HK-2 (cell line): ENCODE measurements around the gene HYOU1.
"Not testable (repeated sequence)": the region's sequence is repeated elsewhere in the genome, so short reads cannot be mapped to it uniquely, and the experiment has no call there.

Experiments used
- DNase-seq: peaks from one replicate; pipeline ENCODE4 v3.0.0-alpha.2; 2018; ENCODE audit not compliant: unreplicated experiment

Gene HYOU1

GRCh38 chr11:119042927-119043326 is 14.1 kb downstream of the HYOU1 start:
- no peak for DNase-seq

GRCh38 chr11:119041821-119042514 is 15.0 kb downstream of the HYOU1 start:
- DNase-seq = no peak

GRCh38 chr11:119039471-119039870 is 17.5 kb downstream of the HYOU1 start:
- not testable (repeated sequence) for DNase-seq

GRCh38 chr11:119038884-119039283 is 18.1 kb downstream of the HYOU1 start:
- no peak for DNase-seq

- DNase-seq = no peak
Measured at GRCh38 chr11:119034813-119035212, 22.2 kb downstream of the HYOU1 start.

- DNase-seq = not testable (repeated sequence)
Measured at GRCh38 chr11:119033421-119033820, 23.6 kb downstream of the HYOU1 start.

- DNase-seq = no peak
Measured at GRCh38 chr11:119031912-119032280, 25.1 kb downstream of the HYOU1 start.

- peak; percentile 94 for DNase-seq
Measured at GRCh38 chr11:119030329-119031047, 26.5 kb downstream of the HYOU1 start, which contains the start of gene SLC37A4. Gene SLC37A4 (minus strand): TSS chr11:119030877.

GRCh38 chr11:119030029-119030328 is 27.0 kb downstream of the HYOU1 start:
- DNase-seq = no peak

- DNase-seq = peak; percentile 77
Measured at GRCh38 chr11:119029340-119030028, 27.5 kb downstream of the HYOU1 start.

GRCh38 chr11:119029069-119029339 is 28.0 kb downstream of the HYOU1 start:
- DNase-seq = no peak

GRCh38 chr11:119028346-119029068 is 28.5 kb downstream of the HYOU1 start:
- no peak for DNase-seq

- DNase-seq = no peak
Measured at GRCh38 chr11:119027561-119028345, 29.3 kb downstream of the HYOU1 start.

GRCh38 chr11:119026970-119027369 is 30.0 kb downstream of the HYOU1 start:
- no peak for DNase-seq

GRCh38 chr11:119025978-119026766 is 30.8 kb downstream of the HYOU1 start:
- DNase-seq = no peak

- no peak for DNase-seq
Measured at GRCh38 chr11:119025541-119025940, 31.5 kb downstream of the HYOU1 start.

GRCh38 chr11:119025099-119025473 is 31.9 kb downstream of the HYOU1 start:
- DNase-seq = no peak

- DNase-seq = no peak
Measured at GRCh38 chr11:119024430-119025098, 32.4 kb downstream of the HYOU1 start.

- no peak for DNase-seq
Measured at GRCh38 chr11:119023741-119024140, 33.3 kb downstream of the HYOU1 start.

GRCh38 chr11:119021631-119022030 is 35.4 kb downstream of the HYOU1 start:
- DNase-seq = no peak
